SK-N-MC (cell line): ENCODE results near the gene DNAH14.
"Not testable (repeated sequence)": the region's sequence is repeated elsewhere in the genome, so short reads cannot be mapped to it uniquely, and the experiment has no call there.

Source experiments
- EZH2 ChIP-seq: fragments of 200-600 bp; sonication (generic); IDR thresholded peaks from one replicate; pipeline ENCODE4 v1.6.1; 2017; ENCODE audit warnings: antibody characterized with exemption
- FOXP2 ChIP-seq: optimal IDR thresholded peaks from 2 replicates; pipeline ENCODE3; 2011; ENCODE audit warnings: mild to moderate bottlenecking, moderate library complexity; ENCODE audit not compliant: insufficient read depth; ENCODE audit errors: extremely low read length, control extremely low read depth
- POLR2AphosphoS5 ChIP-seq: IDR thresholded peaks from 2 replicates; pipeline ENCODE4 v1.6.1; 2012; ENCODE audit warnings: mild to moderate bottlenecking, low read depth, low read length, borderline replicate concordance

GRCh38 chr1:225147791-225148190, 218.3 kb downstream of the DNAH14 start:
- not testable (repeated sequence) for TF ChIP-seq EZH2, POLR2AphosphoS5, FOXP2
